Endometrial microvascular endothelial cells (primary cell): ENCODE measurements around the gene UTF1. TPM values are rescaled to one million over a fixed set of nuclear protein-coding genes. Genes with fewer than 3 reads are reported as not detected.

ENCODE experiments used
- in situ Hi-C: cut with HindIII; loops from 2 replicates; pipeline ENCODE4 v1.10.0; 2017; ENCODE audit warnings: low sequenced_read_pairs, low pct_unique_long_range_greater_than_20kb; ENCODE audit errors: inconsistent ontology term
- total RNA-seq: library from RNA; depleted of rRNA; stranded (reverse); fragments of >200 nt; gene quantifications from one replicate; pipeline ENCODE4 v1.2.3, GENCODE V29; 2015; ENCODE audit errors: inconsistent ontology term

Gene UTF1
- total RNA-seq, 1 donor from 2014 or later = not detected

GRCh38 chr10:133237588-133238465, 7.8 kb downstream of the UTF1 start, which contains the start of gene VENTX:
TSS of gene VENTX (plus strand) at chr10:133237855. CDS start at chr10:133237915, 60 bp downstream.
- in situ Hi-C loops = no loop called here

GRCh38 chr10:133238466-133238804, 8.4 kb downstream of the UTF1 start:
- in situ Hi-C loops = no loop called here

GRCh38 chr10:133239990-133240389, 10.0 kb downstream of the UTF1 start:
- in situ Hi-C loops = no loop called here

- in situ Hi-C loops = no loop called here
Measured at GRCh38 chr10:133241501-133242205, 11.6 kb downstream of the UTF1 start.

GRCh38 chr10:133242611-133243356, 12.8 kb downstream of the UTF1 start:
- in situ Hi-C loops = no loop called here

- in situ Hi-C loops = no loop called here
Measured at GRCh38 chr10:133243593-133243992, 13.6 kb downstream of the UTF1 start.

GRCh38 chr10:133245439-133246235, 15.6 kb downstream of the UTF1 start:
- in situ Hi-C loops = no loop called here

GRCh38 chr10:133246236-133246626, 16.2 kb downstream of the UTF1 start:
- in situ Hi-C loops = no loop called here

GRCh38 chr10:133247681-133248333, 17.8 kb downstream of the UTF1 start:
- in situ Hi-C loops = no loop called here

GRCh38 chr10:133248334-133248715, 18.3 kb downstream of the UTF1 start:
- in situ Hi-C loops = no loop called here

GRCh38 chr10:133249094-133249780, 19.2 kb downstream of the UTF1 start:
- in situ Hi-C loops = no loop called here

GRCh38 chr10:133249975-133250754, 20.1 kb downstream of the UTF1 start:
- in situ Hi-C loops = no loop called here

GRCh38 chr10:133251388-133252222, 21.6 kb downstream of the UTF1 start:
- in situ Hi-C loops = no loop called here

- in situ Hi-C loops = no loop called here
Measured at GRCh38 chr10:133252223-133252552, 22.2 kb downstream of the UTF1 start.

- in situ Hi-C loops = no loop called here
Measured at GRCh38 chr10:133253361-133253955, 23.4 kb downstream of the UTF1 start.
